Testis (tissue), 3 donors: ENCODE data around the gene TCF7L2. TPM values are rescaled to one million over a fixed set of nuclear protein-coding genes. Genes with fewer than 3 reads are reported as not detected.

Experiments used
- DNase-seq: peaks from one replicate; pipeline ENCODE4 v3.0.0-alpha.2; 2019
- H3K27ac ChIP-seq, 2 donors: fragments of 200-600 bp; sonication (generic); one replicate each; pipeline ENCODE4 v1.5.1; 2019
- H3K27me3 ChIP-seq: fragments of 200-600 bp; sonication (generic); one replicate; pipeline ENCODE4 v1.5.1; 2019
- H3K36me3 ChIP-seq: fragments of 200-600 bp; sonication (generic); one replicate; pipeline ENCODE4 v1.5.1; 2017; ENCODE audit warnings: low read depth; ENCODE audit errors: missing control alignments
- H3K4me1 ChIP-seq: fragments of 200-600 bp; sonication (generic); one replicate; pipeline ENCODE4 v1.5.1; 2019
- H3K4me3 ChIP-seq, 2 donors: fragments of 200-600 bp; sonication (generic); one replicate each; pipeline ENCODE4 v1.5.1; 2017 to 2019
- H3K9me3 ChIP-seq: fragments of 200-600 bp; sonication (generic); one replicate; pipeline ENCODE4 v1.5.1; 2017
- POLR2A ChIP-seq: fragments of 450-650 bp; IDR thresholded peaks from one replicate; pipeline ENCODE4 v1.6.1; 2017; ENCODE audit warnings: antibody characterized with exemption, mild to moderate bottlenecking, moderate library complexity
- WGBS, 2 donors: methylation state at CpG; one replicate each; pipeline ENCODE4 v1.1.5; 2018; 5-methylcytosine and 5-hydroxymethylcytosine counted together
- intact Hi-C: fragments of 100-400 bp; cut with DNase I; formaldehyde crosslinking; loops from one replicate; pipeline ENCODE4 v1.15.1; 2023; ENCODE audit warnings: low total_unique reads
- polyA plus RNA-seq: library from polyadenylated mRNA; stranded (reverse); fragments of 350-450 nt; fragmentation: Illumina TruSeq; extraction: RNeasy Lipid Tissue Mini Kit (QIAGEN cat#74804); gene quantifications from one replicate; pipeline ENCODE4 v1.2.3, GENCODE V29; 2014; ENCODE audit warnings: low read depth, low replicate concordance; ENCODE audit not compliant: insufficient read depth
- total RNA-seq, 2 donors: library from RNA; depleted of rRNA; stranded (reverse); fragments of >200 nt; gene quantifications; one replicate each; pipeline ENCODE4 v1.2.3, GENCODE V29; 2016
- TF ChIP-seq, protein P1 (sequence below), 3 experiments: fragments of 450-650 bp in 2 of 3; fragments of 200-600 bp in 1 of 3; sonication (generic) in 1 of 3; IDR thresholded peaks; one replicate each; pipeline ENCODE4 v1.5.1; 2016 to 2019; ENCODE audit warnings: antibody characterized with exemption in 3 of 3, mild to moderate bottlenecking in 2 of 3, moderate library complexity in 1 of 3

Gene TCF7L2
- total and polyA plus RNA-seq, 3 donors from 2014 or later = 18.5 to 25.4 (median 23.3) TPM

DNA sequence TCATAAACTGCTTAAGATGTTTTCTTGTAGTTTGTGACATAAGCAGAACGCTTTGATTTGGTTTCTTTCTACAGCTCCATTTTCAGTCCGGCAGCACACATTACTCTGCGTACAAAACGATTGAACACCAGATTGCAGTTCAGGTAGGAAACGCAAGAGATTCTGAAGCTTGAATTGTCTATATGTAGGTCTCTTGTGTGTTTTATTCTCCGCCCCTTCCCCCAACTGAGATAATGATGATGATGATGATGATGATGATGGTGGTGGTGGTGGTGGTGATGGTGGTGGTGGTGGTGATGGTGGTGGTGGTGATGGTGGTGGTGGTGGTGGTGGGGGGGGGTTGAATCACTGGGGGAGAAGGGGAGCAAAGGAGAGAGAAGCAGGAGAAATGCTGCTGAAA lies 14.4 kb downstream of the TCF7L2 start:
- DNase-seq = no peak
- Histone ChIP-seq H3K36me3 (no peaks in the 10 kb centered on the region), H3K9me3 (no peaks in the 10 kb centered on the region), H3K27me3 (no peaks in the 10 kb centered on the region), H3K4me1 (peaks cover 3% of the 10 kb centered on the region), H3K4me3 (no peak overlapping the region), H3K27ac (no peak overlapping the region)
- intact Hi-C loops = no loop called here
- WGBS, 2 donors = 94% methylated on average over 6 of the region's 6 CpGs
- TF ChIP-seq, protein P1, sequence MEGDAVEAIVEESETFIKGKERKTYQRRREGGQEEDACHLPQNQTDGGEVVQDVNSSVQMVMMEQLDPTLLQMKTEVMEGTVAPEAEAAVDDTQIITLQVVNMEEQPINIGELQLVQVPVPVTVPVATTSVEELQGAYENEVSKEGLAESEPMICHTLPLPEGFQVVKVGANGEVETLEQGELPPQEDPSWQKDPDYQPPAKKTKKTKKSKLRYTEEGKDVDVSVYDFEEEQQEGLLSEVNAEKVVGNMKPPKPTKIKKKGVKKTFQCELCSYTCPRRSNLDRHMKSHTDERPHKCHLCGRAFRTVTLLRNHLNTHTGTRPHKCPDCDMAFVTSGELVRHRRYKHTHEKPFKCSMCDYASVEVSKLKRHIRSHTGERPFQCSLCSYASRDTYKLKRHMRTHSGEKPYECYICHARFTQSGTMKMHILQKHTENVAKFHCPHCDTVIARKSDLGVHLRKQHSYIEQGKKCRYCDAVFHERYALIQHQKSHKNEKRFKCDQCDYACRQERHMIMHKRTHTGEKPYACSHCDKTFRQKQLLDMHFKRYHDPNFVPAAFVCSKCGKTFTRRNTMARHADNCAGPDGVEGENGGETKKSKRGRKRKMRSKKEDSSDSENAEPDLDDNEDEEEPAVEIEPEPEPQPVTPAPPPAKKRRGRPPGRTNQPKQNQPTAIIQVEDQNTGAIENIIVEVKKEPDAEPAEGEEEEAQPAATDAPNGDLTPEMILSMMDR (IDR thresholded peaks at IDR 0.05) = no peak
- TF ChIP-seq POLR2A = no peak

DNA sequence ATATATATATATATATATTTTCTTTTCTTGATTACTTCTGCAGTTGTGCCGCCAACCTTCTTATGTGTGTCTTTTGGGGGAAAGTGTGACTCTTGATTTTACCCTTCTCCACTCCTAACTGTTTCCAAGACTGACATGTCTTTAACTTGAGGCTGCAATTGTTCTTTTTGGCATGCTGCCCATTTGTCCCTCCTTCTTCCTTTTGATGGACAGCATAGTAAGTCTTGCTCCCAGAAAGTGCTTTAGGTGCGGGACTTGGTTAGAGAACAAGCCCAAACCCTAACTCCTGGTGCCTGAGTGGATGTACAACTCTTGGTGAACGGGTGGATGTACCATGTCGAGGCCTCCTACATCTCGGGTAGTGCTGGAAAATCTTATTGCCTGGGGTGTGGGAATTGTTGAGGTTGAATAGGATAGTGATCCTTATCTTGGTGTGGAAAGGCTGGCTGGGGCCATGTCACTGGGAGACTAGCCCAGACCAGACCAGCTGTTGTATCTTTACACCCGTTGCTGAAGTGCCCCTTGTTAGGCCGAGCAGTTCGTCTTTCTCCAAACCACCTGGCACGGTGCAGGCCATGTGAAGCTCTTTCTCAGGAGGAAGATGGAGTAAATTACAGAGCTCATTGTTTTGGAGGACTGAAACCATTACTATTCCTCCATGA lies 16.3 kb downstream of the TCF7L2 start:
- H3K9me3 ChIP-seq = no peaks in the 10 kb centered on the region
- no peak overlapping the region for H3K4me3 ChIP-seq
- intact Hi-C loops = no loop called here
- no peaks in the 10 kb centered on the region for H3K36me3 ChIP-seq
- TF ChIP-seq, protein P1 (IDR thresholded peaks at IDR 0.05) = no peak
- no peak for TF ChIP-seq POLR2A
- H3K4me1 ChIP-seq = peaks cover 3% of the 10 kb centered on the region
- 82 to 95% methylated on average over 9 of the region's 9 CpGs for WGBS, 2 donors
- no peak for DNase-seq
- no peaks in the 10 kb centered on the region for H3K27me3 ChIP-seq
- H3K27ac ChIP-seq = no peak overlapping the region

DNA sequence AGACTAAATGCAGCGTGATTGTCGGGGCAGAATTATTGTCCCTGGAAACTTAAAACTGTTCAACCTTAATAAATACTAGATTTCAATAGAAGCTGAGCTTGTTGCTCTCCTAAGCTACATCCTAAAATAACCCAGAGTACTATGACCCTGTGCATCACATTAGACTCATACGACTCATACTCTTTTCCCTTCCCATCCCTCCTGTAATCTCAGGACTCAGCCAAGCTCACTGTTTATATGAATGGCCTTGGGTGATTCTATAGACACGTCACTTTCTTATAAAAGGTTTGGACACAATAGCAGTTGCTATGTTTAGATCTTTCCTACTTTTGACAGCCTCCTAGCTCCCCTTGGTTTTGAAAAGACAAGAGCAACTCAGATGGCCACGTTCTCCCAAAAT lies 17.2 kb downstream of the TCF7L2 start:
- TF ChIP-seq POLR2A = no peak
- TF ChIP-seq, protein P1 (IDR thresholded peaks at IDR 0.05) = no peak
- H3K4me3 ChIP-seq = no peak overlapping the region
- H3K4me1 ChIP-seq = peaks cover 3% of the 10 kb centered on the region
- no peaks in the 10 kb centered on the region for H3K36me3 ChIP-seq
- H3K9me3 ChIP-seq = no peaks in the 10 kb centered on the region
- H3K27ac ChIP-seq = no peak overlapping the region
- intact Hi-C loops = no loop called here
- WGBS, 2 donors = 87 to 90% methylated on average over 5 of the region's 5 CpGs
- H3K27me3 ChIP-seq = no peaks in the 10 kb centered on the region
- DNase-seq = no peak

DNA sequence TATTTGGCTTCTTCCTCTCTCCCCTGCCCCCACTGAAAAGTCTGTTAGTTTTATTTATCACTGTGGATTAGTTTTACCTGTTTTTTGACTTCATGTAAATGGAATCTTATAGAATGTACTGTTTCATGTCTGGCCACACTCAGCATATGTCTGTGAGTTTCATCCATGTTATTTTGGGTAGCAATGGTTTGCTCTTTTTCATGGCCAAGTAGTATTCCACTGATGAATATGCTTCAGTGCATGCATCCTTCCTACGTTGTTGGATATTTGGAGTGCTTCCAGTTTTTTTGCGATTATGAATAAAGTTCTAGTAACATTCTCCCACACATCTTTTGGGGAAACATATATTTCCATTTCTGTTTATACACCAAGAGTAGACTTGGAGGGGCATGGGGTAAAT lies 19.1 kb downstream of the TCF7L2 start:
- no peak for DNase-seq
- Histone ChIP-seq H3K9me3 (no peaks in the 10 kb centered on the region), H3K4me1 (peaks cover 3% of the 10 kb centered on the region), H3K36me3 (no peaks in the 10 kb centered on the region), H3K27me3 (no peaks in the 10 kb centered on the region), H3K4me3 (no peak overlapping the region), H3K27ac (no peak overlapping the region)
- WGBS, 2 donors = 82 to 91% methylated on average over 2 of the region's 2 CpGs
- intact Hi-C loops = no loop called here
- TF ChIP-seq, protein P1 (IDR thresholded peaks at IDR 0.05) = no peak
- no peak for TF ChIP-seq POLR2A

DNA sequence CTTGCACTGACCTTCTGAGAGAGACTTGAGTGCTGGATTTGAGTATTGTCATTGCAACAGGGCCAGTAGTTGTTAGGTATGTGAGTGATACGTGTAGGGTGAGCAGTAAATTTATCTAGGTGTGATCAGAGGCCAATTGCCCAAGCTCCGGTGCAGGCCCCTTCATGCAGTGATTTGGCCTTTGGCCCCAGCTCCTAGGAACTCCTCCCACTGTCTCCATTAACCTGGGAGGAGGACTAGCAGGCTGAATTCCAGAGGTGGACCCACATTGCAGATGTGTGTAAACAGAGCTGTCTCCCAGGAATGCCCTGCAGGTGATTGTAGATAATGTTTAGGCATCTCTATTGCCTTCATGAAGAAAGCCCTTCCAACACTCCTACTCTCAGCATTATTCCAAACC lies 19.5 kb downstream of the TCF7L2 start:
- intact Hi-C loops = no loop called here
- 82 to 97% methylated on average over 2 of the region's 2 CpGs for WGBS, 2 donors
- H3K9me3 ChIP-seq = no peaks in the 10 kb centered on the region

More for the DNA sequence above, 19.5 kb downstream of the TCF7L2 start:
- no peak for DNase-seq
- H3K27ac ChIP-seq = no peak overlapping the region
- TF ChIP-seq POLR2A = no peak
- TF ChIP-seq, protein P1 (IDR thresholded peaks at IDR 0.05) = no peak
- H3K36me3 ChIP-seq = no peaks in the 10 kb centered on the region
- H3K4me3 ChIP-seq = no peak overlapping the region
- H3K27me3 ChIP-seq = no peaks in the 10 kb centered on the region
- peaks cover 3% of the 10 kb centered on the region for H3K4me1 ChIP-seq
